ENCODE results near the gene DDX50. TPM values are rescaled to one million over a fixed set of nuclear protein-coding genes. Genes with fewer than 3 reads are reported as not detected.
"Not testable (repeated sequence)": the region's sequence is repeated elsewhere in the genome, so short reads cannot be mapped to it uniquely, and the experiment has no call there.

The DDX50 gene
- total RNA-seq, 3 donors from 2014 or later (not counting 1 experiment from before 2014, with no cell fraction given) = 28.3 to 33.1 (median 31.9) TPM

- Mint-ChIP-seq H3K9me3 (no peaks in the 10 kb centered on the region), H3K27ac (peak overlapping the region; percentile 65 to 85), H3K27me3 (ENCODE audit: low read depth in 2 of 2) (no peaks in the 10 kb centered on the region), H3K36me3 (peaks cover 19% of the 10 kb centered on the region), H3K4me1 (peaks cover 31 to 38% of the 10 kb centered on the region in 2 donors), H3K4me3 (peak overlapping the region; percentile 7)
- no peak for DNase-seq
- Histone ChIP-seq H3K4me1 (ENCODE audit: control insufficient read depth, insufficient read depth, low read length) (peaks cover 22% of the 10 kb centered on the region), H3K27ac (ENCODE audit: low read length) (no peak overlapping the region), H3K9me3 (ENCODE audit: control insufficient read depth, insufficient read depth, low read length) (no peaks in the 10 kb centered on the region), H3K4me3 (ENCODE audit: low read length) (no peak overlapping the region), H3K36me3 (ENCODE audit: control insufficient read depth, insufficient read depth, low read length) (peaks cover 47% of the 10 kb centered on the region), H3K27me3 (ENCODE audit: control insufficient read depth, insufficient read depth, low read length) (no peaks in the 10 kb centered on the region)
- ATAC-seq = no peak
- intact Hi-C loops (cut with micrococcal nuclease) = loop anchor here (5.0 kb wide), 1 partner anchor 447 kb away; no protein-coding TSS in a partner anchor
- TF ChIP-seq CTCF (IDR thresholded peaks at IDR 0.05) = no peak
- 90% methylated on average over 4 of the region's 4 CpGs for WGBS (ENCODE audit: insufficient coverage)
Observed at GRCh38 chr10:68959695-68960527, 58.8 kb downstream of the DDX50 start.

DNA sequence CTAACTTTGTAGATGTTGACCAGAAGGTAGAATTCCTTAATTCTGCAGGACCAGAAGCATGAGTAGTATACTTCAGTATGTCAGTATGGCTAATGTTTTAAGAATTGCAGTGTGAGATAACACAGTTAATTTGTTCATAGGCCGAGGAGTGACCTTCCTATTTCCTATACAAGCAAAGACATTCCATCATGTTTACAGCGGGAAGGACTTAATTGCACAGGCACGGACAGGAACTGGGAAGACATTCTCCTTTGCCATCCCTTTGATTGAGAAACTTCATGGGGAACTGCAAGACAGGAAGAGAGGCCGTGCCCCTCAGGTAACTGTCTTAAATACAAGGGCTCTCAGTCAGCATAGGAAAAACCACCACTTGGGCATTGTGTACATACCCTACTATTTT lies 62.0 kb downstream of the DDX50 start:
- no peak overlapping the region for H3K4me3 Mint-ChIP-seq
- ATAC-seq (no peak), DNase-seq (no peak)
- peaks cover 1% of the 10 kb centered on the region for H3K4me1 ChIP-seq (ENCODE audit: control insufficient read depth, insufficient read depth, low read length)
- H3K27me3 ChIP-seq (ENCODE audit: control insufficient read depth, insufficient read depth, low read length) = no peaks in the 10 kb centered on the region
- H3K9me3 ChIP-seq (ENCODE audit: control insufficient read depth, insufficient read depth, low read length) = no peaks in the 10 kb centered on the region
- WGBS (ENCODE audit: insufficient coverage) = 94% methylated on average over 4 of the region's 4 CpGs
- H3K36me3 Mint-ChIP-seq = peaks cover 25% of the 10 kb centered on the region
- H3K27me3 Mint-ChIP-seq (ENCODE audit: low read depth in 2 of 2) = no peaks in the 10 kb centered on the region
- H3K9me3 Mint-ChIP-seq = no peaks in the 10 kb centered on the region
- H3K27ac ChIP-seq (ENCODE audit: low read length) = no peak overlapping the region
- no peak for TF ChIP-seq CTCF (IDR thresholded peaks at IDR 0.05)
- H3K36me3 ChIP-seq (ENCODE audit: control insufficient read depth, insufficient read depth, low read length) = peaks cover 72% of the 10 kb centered on the region
- H3K27ac Mint-ChIP-seq = no peak overlapping the region
- intact Hi-C loops (cut with micrococcal nuclease) = no loop called here
- H3K4me3 ChIP-seq (ENCODE audit: low read length) = no peak overlapping the region
- H3K4me1 Mint-ChIP-seq = peaks cover 8 to 13% of the 10 kb centered on the region in 2 donors

DNA sequence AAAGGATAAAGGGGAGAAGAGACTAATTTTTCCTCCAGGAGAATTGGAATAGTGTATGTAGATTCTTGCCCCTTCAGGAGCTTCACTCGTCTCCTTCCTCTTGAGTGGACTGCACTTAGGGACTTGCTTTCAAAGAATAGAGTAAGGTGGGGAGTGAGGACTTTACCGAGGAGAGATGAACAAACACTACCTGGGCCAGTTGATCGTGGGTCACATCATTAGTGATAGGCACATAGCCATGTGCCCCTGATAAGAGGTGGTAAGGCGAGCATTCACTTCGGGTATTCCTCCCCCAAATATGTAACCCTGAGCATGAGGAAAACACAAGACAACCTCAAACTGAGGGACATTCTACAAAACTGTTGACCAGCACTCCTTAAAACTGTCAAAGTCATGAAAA lies 72.9 kb downstream of the DDX50 start:
- intact Hi-C loops (cut with micrococcal nuclease) = no loop called here
- Histone ChIP-seq H3K27me3 (ENCODE audit: control insufficient read depth, insufficient read depth, low read length) (no peaks in the 10 kb centered on the region), H3K27ac (ENCODE audit: low read length) (no peak overlapping the region), H3K4me3 (ENCODE audit: low read length) (no peak overlapping the region), H3K4me1 (ENCODE audit: control insufficient read depth, insufficient read depth, low read length) (no peaks in the 10 kb centered on the region), H3K9me3 (ENCODE audit: control insufficient read depth, insufficient read depth, low read length) (no peaks in the 10 kb centered on the region), H3K36me3 (ENCODE audit: control insufficient read depth, insufficient read depth, low read length) (peaks cover 94% of the 10 kb centered on the region)
- ATAC-seq (no peak), DNase-seq (no peak)
- H3K9me3 Mint-ChIP-seq = no peaks in the 10 kb centered on the region
- no peak overlapping the region for H3K27ac Mint-ChIP-seq
- H3K4me1 Mint-ChIP-seq = peaks cover 0 to 6% of the 10 kb centered on the region in 2 donors
- 95% methylated on average over 3 of the region's 5 CpGs for WGBS (ENCODE audit: insufficient coverage)
- no peak for TF ChIP-seq CTCF (IDR thresholded peaks at IDR 0.05)
- peaks cover 21% of the 10 kb centered on the region for H3K36me3 Mint-ChIP-seq
- H3K27me3 Mint-ChIP-seq (ENCODE audit: low read depth in 2 of 2) = no peaks in the 10 kb centered on the region
- H3K4me3 Mint-ChIP-seq = no peak overlapping the region

DNA sequence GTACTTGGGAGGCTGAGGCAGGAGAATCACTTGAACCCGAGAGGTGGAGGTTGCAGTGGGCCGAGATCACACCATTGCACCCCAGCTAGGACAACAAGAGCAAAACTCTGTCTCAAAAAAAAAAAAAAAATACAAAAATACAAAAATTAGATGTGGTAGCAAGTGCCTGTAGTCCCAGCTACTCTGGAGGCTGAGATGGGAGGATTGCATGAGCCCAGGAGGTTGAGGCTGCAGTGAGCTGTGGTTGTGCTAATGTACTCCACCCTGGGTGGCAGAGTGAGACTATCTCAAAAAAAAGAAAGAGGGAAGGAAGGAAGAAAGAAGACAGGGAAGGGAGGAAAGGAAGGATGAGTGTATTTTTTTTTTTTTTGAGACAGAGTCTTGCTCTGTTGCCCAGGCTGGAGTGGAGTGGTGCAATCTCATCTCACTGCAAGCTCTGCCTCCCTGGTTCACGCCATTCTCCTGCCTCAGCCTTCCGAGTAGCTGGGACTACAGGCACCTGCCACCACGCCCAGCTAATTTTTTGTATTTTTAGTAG lies 74.9 kb downstream of the DDX50 start:
- H3K4me3 Mint-ChIP-seq; H3K9me3 Mint-ChIP-seq; H3K9me3 ChIP-seq (ENCODE audit: control insufficient read depth, insufficient read depth, low read length); ATAC-seq; H3K27ac ChIP-seq (ENCODE audit: low read length); H3K4me1 ChIP-seq (ENCODE audit: control insufficient read depth, insufficient read depth, low read length); H3K27me3 Mint-ChIP-seq (ENCODE audit: low read depth in 2 of 2); H3K27ac Mint-ChIP-seq; H3K4me1 Mint-ChIP-seq; H3K4me3 ChIP-seq (ENCODE audit: low read length); H3K27me3 ChIP-seq (ENCODE audit: control insufficient read depth, insufficient read depth, low read length); DNase-seq; intact Hi-C loops (cut with micrococcal nuclease): not testable (repeated sequence)
- H3K36me3 Mint-ChIP-seq = peaks cover 21% of the 10 kb centered on the region
- WGBS (ENCODE audit: insufficient coverage) = 92% methylated on average over 2 of the region's 5 CpGs
- H3K36me3 ChIP-seq (ENCODE audit: control insufficient read depth, insufficient read depth, low read length) = peaks cover 89% of the 10 kb centered on the region

DNA sequence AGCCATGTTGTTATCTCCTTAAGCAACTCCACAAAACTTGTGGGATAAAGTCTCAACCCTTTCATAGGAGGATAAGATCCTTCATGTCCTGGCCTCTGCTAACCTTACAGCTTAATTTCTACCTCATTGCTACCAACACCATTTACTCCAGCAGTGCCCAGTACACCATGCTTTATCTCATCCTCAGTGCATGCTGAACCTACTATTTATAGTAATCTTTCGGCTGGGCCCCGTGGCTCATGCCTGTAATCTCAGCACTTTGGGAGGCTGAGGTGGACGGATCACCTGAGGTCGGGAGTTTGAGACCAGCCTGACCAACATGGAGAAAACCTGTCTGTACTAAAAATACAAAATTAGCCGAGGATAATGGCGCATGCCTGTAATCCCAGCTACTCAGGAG lies 78.6 kb downstream of the DDX50 start:
- H3K9me3 Mint-ChIP-seq; intact Hi-C loops (cut with micrococcal nuclease); DNase-seq; H3K27ac Mint-ChIP-seq; H3K27me3 Mint-ChIP-seq (ENCODE audit: low read depth in 2 of 2); H3K9me3 ChIP-seq (ENCODE audit: control insufficient read depth, insufficient read depth, low read length); H3K4me1 ChIP-seq (ENCODE audit: control insufficient read depth, insufficient read depth, low read length); ATAC-seq; H3K4me3 Mint-ChIP-seq; H3K27me3 ChIP-seq (ENCODE audit: control insufficient read depth, insufficient read depth, low read length); H3K4me1 Mint-ChIP-seq; H3K27ac ChIP-seq (ENCODE audit: low read length); H3K4me3 ChIP-seq (ENCODE audit: low read length); H3K36me3 Mint-ChIP-seq: not testable (repeated sequence)
- H3K36me3 ChIP-seq (ENCODE audit: control insufficient read depth, insufficient read depth, low read length) = peaks cover 84% of the 10 kb centered on the region
- WGBS (ENCODE audit: insufficient coverage) = 98% methylated on average over 6 of the region's 6 CpGs

Measured in natural killer cell (primary cell).